Calu3 (cell line): ENCODE measurements around the gene OR5H15. TPM values are rescaled to one million over a fixed set of nuclear protein-coding genes. Genes with fewer than 3 reads are reported as not detected.
"Not testable (repeated sequence)": the region's sequence is repeated elsewhere in the genome, so short reads cannot be mapped to it uniquely, and the experiment has no call there.

Experiments used
- BruUV-seq: library from RNA; stranded (reverse); fragments of 400-500 nt; replicated peaks from 2 replicates; lab custom pipeline; 2021; lab: Mats Ljungman, UMichigan
- CTCF ChIA-PET: fragments of 300-600 bp; sonication (Branson Sonifier 250); formaldehyde crosslinking; loops from one replicate; lab custom pipeline; 2022; ENCODE audit warnings: antibody characterized with exemption; lab: Charles Lee
- DNase-seq: peaks from one replicate; pipeline ENCODE4 v3.0.0; 2022
- H3K27ac Mint-ChIP-seq: one replicate; pipeline ENCODE4 v1.8.0; 2022; ENCODE audit warnings: mixed read lengths; ENCODE audit not compliant: unreplicated experiment
- H3K27me3 Mint-ChIP-seq: one replicate; pipeline ENCODE4 v1.8.0; 2022; ENCODE audit warnings: mixed read lengths; ENCODE audit not compliant: unreplicated experiment
- H3K36me3 Mint-ChIP-seq: one replicate; pipeline ENCODE4 v1.8.0; 2022; ENCODE audit warnings: mild to moderate bottlenecking, moderate library complexity, mixed read lengths; ENCODE audit not compliant: insufficient read depth, unreplicated experiment
- H3K4me1 Mint-ChIP-seq: one replicate; pipeline ENCODE4 v1.8.0; 2022; ENCODE audit warnings: mild to moderate bottlenecking, low read depth, mixed read lengths; ENCODE audit not compliant: unreplicated experiment
- H3K4me3 Mint-ChIP-seq: one replicate; pipeline ENCODE4 v1.8.0; 2022; ENCODE audit warnings: mild to moderate bottlenecking, low read depth, moderate library complexity, mixed read lengths; ENCODE audit not compliant: unreplicated experiment
- H3K9me3 Mint-ChIP-seq: one replicate; pipeline ENCODE4 v1.8.0; 2022; ENCODE audit warnings: low read depth, mixed read lengths; ENCODE audit not compliant: unreplicated experiment
- CTCF ChIP-seq: fragments of 200-600 bp; IDR thresholded peaks from one replicate; pipeline ENCODE4 v1.8.0; 2022; ENCODE audit warnings: antibody characterized with exemption; ENCODE audit not compliant: unreplicated experiment
- intact Hi-C: fragments of 100-400 bp; cut with micrococcal nuclease; formaldehyde crosslinking; loops from one replicate; pipeline ENCODE4 v1.10.0; 2022; ENCODE audit not compliant: unreplicated experiment
- total RNA-seq: library from RNA; stranded (reverse); gene quantifications from 2 replicates; pipeline ENCODE4 v1.2.3, GENCODE V29; 2022

Gene OR5H15
- total RNA-seq, 1 experiment from 2014 or later, result not detected

DNA sequence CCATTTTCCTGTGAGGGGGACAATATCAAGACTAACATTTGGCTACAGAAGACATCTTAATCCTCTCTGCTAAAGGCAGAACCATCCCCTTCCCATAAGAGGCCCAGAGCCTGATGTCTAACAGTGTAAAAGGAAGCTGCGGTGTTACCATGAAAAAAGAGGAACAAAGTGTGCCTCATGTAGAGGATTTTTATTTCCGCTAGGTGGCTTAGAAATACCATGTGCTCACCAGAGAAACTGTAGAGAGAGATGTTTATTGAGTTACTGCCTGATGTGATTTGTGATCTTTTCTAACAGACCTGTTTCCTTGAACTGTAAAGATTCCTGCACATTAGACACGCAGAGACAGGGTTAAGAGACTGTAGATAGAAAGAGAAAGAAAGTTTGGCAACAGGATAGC is 22.0 kb downstream of the OR5H15 start:
- no peak for DNase-seq
- H3K27ac Mint-ChIP-seq, result no peak overlapping the region
- intact Hi-C loops, result loop anchor here (5.0 kb wide), 1 partner anchor 139 kb away; no protein-coding TSS in a partner anchor
- CTCF ChIA-PET, result interaction anchor here (0.9 kb wide), 1 partner anchor 150 kb away, joined by 3 read pairs; no protein-coding TSS in a partner anchor
- H3K27me3 Mint-ChIP-seq, result peaks cover 18% of the 10 kb centered on the region
- H3K9me3 Mint-ChIP-seq, result no peaks in the 10 kb centered on the region
- BruUV-seq, result no TSS peak
- H3K36me3 Mint-ChIP-seq, result no peaks in the 10 kb centered on the region
- H3K4me1 Mint-ChIP-seq, result no peaks in the 10 kb centered on the region
- TF ChIP-seq CTCF, result no peak
- no peak overlapping the region for H3K4me3 Mint-ChIP-seq

- H3K4me1 Mint-ChIP-seq, intact Hi-C loops, DNase-seq, H3K4me3 Mint-ChIP-seq, H3K27ac Mint-ChIP-seq, H3K36me3 Mint-ChIP-seq, BruUV-seq, CTCF ChIA-PET, H3K9me3 Mint-ChIP-seq: not testable (repeated sequence)
- peaks cover 18% of the 10 kb centered on the region for H3K27me3 Mint-ChIP-seq
These were observed 24.4 kb downstream of the OR5H15 start for GRCh38 chr3:98190911-98191310.

DNA sequence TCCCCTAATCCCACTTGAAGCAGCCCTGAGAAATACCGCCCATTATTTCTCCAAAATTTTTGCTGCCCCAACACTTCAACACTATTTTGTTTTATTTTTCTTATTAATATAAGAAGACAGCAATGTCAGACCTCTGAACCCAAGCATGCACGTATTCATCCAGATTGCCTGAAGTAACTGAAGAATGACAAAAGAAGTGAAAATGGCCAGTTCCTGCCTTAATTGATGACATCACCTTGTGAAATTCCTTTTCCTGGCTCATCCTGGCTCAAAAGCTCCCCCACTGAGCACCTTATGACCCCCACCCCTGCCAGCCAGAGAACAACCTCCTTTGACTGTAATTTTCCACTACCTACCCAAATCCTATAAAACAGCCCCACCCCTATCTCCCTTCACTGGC is 29.8 kb downstream of the OR5H15 start:
- DNase-seq, H3K4me3 Mint-ChIP-seq, intact Hi-C loops, H3K9me3 Mint-ChIP-seq, H3K36me3 Mint-ChIP-seq, H3K27ac Mint-ChIP-seq, H3K4me1 Mint-ChIP-seq, CTCF ChIA-PET, BruUV-seq, H3K27me3 Mint-ChIP-seq: not testable (repeated sequence)

DNA sequence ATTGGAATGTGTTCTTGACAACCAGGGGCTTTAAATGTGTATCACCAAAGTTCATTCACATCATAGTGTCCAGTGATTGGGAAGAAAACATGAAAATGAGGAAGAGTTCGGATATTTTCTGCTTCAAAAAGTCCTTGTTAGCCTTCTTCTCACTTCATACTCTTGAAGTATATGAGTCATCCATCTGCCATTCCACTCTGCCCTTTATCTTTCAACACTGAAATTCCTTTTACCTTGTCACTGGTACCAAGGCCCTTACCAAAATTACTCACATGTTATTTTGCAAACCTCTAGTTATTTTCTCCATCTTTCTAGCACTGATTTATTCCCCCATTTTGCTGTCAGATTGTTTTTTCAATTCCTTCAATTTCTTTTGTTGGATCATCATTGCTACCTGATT is 32.5 kb downstream of the OR5H15 start:
- no peak for TF ChIP-seq CTCF
- no peak overlapping the region for H3K4me3 Mint-ChIP-seq
- no peak for DNase-seq
- BruUV-seq, result no TSS peak
- no peaks in the 10 kb centered on the region for H3K4me1 Mint-ChIP-seq
- CTCF ChIA-PET, result no interaction called here
- intact Hi-C loops, result no loop called here
- no peak overlapping the region for H3K27ac Mint-ChIP-seq
- no peaks in the 10 kb centered on the region for H3K9me3 Mint-ChIP-seq
- H3K27me3 Mint-ChIP-seq, result peaks cover 28% of the 10 kb centered on the region
- H3K36me3 Mint-ChIP-seq, result no peaks in the 10 kb centered on the region

DNA sequence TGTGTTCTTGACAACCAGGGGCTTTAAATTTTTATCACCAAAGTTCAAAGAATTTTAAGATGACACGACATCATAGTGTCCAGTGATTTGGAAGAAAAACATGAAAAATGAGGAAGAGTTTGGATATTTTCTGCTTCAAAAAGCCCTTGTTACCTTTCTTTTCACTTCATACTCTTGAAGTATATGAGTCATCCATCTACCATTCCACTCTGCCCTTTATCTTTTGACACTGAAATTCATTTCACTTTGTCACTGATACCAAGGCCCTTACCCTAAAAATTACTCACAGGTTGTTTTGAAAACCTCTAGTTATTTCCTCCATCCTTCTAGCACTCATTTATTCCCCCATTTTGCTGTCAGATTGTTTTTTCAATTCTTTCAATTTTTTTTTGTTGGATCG is 42.7 kb downstream of the OR5H15 start:
- Mint-ChIP-seq H3K4me1 (peaks cover 13% of the 10 kb centered on the region), H3K27ac (no peak overlapping the region), H3K9me3 (no peaks in the 10 kb centered on the region), H3K36me3 (no peaks in the 10 kb centered on the region), H3K27me3 (peaks cover 2% of the 10 kb centered on the region), H3K4me3 (no peak overlapping the region)
- no TSS peak for BruUV-seq
- no peak for TF ChIP-seq CTCF
- DNase-seq, result no peak
- CTCF ChIA-PET, result no interaction called here
- intact Hi-C loops, result no loop called here
